Endometrium (tissue), 2 donors: ENCODE data around the gene MAST4.

Experiments
- FAIRE-seq: peaks from 2 replicates; lab custom pipeline; 2012; peaks lifted over from hg19 to GRCh38; lab: Jason Lieb, UNC
- donor health status: control.
- donor health status: control.

Gene MAST4

DNA sequence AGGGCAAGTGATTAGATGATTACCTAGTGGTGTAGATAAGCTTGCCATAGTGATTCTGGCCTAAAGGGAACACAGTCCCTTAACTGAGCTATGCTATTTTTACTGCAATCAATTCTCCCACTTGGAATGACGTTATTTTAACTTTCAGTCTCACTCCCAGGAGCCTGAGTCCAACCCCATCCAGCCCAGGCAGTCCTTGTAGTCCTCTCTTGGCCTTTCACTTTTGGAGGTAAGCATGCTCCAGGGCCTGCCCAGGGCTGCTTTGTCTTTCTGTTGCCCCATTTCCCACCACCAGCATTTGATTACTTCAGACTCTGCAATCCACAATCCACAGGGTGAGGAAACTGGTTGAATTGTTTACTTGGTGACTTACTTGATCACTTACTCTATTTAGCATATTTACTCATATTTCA lies 367.4 kb downstream of the MAST4 start:
- FAIRE-seq: no peak

DNA sequence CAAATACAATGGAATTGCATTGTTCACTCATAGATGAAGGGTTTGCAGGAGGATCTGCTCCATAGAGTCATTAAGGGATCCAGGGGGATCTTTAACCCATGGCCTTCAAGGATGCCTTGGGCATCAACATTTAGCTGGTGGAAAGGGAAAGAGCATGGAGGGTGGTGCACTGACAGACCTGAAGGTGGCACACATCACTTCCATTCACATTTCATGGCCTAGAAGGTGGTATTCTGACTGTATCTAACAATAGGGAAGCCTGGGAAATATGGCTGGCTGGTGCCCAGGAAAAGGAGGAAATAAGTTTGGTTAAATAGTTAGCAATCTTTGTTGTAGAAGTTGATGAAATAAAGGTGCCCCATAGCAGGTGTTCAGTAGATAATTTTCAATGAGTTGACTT lies 370.2 kb downstream of the MAST4 start:
- FAIRE-seq: no peak

DNA sequence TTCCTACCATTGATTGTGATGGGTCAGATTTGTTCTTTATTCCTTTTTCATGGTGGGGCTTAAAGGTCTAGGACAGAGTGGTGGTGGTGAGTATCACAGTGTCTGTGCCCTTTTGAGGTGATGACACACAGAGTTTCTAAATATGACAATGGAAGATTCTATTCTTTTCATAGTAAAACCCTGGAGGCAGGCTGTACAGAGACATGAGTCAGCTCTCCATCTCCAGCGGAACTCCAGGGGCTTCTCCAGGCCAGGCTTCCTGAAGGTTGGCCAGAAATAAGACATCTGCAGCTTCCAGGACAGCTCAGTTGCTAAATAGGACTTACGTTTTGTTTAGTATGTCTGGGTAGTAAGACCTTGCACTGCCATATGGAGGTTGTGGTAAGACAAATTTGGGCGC lies 370.9 kb downstream of the MAST4 start:
- no peak for FAIRE-seq

DNA sequence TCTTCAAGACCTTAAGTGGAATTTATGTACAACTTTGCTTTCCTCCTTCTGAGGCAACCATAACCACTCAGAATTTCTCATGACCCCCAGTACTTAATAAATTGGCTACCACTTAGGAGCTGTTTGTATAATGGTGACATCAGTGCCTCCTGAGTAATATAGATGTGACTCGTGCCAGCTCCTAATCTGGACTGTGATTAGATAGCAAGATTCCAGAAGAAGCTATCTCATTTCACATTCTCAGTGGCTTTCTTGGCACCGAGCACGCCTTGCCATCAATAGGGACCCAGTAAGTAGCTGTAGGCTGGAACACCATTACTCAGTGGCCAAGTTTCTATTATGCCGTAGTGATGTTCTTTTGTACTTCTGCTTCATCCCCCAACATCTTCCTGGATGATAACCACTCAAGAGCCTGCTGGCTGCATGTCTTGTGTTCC lies 371.7 kb downstream of the MAST4 start:
- FAIRE-seq: no peak

DNA sequence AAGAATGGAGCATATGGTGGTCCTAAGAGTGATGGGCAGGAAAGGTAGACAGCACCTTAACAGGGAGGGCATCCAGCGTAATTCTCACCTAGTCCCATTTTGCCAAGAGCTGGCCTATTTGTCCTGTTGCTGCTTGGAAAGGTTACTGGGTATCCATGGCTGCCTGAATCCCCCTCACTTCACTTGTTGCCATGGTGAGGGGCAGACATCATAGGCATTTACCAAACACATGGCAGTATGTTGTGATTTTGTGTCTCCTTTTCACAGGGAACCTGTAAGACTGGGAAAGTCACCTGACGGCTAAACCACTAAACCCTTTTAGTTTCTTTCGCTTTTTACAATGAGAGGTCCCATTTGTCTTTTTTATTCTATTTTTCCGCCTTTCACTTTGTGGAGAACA lies 373.3 kb downstream of the MAST4 start:
- no peak for FAIRE-seq

DNA sequence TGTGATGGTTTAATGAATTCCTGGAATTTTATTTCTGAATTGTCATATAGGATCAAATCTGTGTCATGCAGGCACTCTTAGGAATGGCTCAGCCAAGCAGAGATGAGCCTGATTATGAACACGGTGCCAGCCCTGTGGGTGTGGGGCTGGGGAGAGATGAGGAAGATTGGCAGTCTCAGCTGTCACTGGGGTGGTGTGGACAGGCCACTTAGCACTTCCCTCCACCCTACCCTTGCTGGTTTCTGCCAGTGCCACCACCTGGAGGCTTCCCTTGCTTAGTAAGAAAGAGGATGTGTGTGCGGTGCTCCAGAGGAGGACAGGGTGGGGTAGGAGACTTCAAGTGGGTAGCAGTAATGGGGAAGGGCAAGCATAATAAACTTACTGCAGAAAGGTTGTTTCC lies 373.8 kb downstream of the MAST4 start:
- FAIRE-seq: no peak

DNA sequence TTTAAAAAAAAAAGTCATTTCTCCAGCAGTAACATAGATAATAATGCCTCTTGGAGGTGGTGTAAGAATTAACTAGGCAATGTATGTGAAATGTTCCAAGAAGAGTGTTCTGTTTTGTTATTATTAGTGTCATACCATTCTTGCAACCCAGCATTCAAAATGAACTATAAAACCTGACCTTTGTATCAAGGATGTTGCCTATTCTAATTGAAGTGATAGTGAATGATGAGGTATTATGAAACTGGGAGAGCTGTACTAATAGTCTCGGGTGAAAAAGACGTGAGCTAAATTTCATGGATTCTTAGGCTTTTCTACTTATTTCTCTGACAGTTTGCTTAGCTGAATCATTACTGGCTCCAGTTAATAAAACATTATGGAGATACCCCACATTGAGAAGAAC lies 375.8 kb downstream of the MAST4 start:
- FAIRE-seq: no peak

DNA sequence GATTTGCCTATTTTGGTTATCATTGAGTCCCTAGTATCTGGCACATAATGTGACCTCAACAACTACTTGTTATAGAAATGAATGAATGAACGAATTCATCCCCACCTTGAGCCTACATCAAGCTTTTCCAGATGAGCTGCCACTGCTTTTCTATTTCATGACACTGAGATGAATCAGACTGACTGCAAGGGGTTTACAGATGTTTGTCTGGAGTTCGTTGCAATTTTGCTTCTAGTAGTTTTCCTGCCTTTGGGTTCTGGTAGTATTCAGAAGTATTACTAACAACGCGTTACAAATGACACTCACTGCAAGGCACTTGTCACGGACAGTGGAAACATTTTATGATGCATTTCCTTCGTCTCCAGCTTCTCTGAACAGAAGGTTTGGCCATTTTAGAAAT lies 378.1 kb downstream of the MAST4 start:
- FAIRE-seq: no peak

DNA sequence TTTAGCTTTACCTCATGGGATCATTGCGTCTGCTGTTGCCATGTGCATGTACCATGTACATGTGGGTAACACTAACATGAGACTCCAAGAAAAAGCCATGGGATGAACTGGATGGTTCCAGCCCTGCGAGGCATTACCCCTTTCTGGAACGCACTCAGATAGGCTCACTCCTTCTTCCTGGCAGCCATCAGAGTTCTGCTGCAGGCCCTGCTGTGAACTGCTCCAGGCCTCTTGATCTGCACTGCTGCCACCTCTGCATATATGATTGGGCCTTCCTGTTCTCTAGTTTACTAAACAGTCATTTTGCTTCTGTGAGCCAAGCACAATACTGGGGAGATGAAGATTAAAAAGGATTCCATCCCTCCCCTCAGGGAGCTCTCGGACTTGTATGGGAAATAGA lies 379.9 kb downstream of the MAST4 start:
- no peak for FAIRE-seq

DNA sequence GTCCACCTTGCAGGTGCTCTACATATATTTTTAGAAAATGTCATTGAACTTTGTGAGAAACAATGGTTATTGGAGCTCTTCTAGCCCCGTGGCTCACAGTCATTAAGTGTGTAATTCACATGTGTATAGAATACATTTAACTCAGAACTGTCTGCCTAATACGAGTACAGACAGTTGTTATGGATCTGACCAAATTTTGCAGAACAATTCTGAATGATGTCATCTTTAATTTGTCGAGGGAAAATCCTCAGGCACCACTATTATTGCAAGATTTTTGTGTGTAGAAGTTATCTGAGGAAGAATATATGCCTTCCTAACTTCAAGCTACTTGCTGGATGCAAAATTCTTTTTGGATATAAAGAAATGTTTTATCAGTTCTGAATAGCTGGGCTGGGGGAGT lies 383.5 kb downstream of the MAST4 start:
- FAIRE-seq: no peak

DNA sequence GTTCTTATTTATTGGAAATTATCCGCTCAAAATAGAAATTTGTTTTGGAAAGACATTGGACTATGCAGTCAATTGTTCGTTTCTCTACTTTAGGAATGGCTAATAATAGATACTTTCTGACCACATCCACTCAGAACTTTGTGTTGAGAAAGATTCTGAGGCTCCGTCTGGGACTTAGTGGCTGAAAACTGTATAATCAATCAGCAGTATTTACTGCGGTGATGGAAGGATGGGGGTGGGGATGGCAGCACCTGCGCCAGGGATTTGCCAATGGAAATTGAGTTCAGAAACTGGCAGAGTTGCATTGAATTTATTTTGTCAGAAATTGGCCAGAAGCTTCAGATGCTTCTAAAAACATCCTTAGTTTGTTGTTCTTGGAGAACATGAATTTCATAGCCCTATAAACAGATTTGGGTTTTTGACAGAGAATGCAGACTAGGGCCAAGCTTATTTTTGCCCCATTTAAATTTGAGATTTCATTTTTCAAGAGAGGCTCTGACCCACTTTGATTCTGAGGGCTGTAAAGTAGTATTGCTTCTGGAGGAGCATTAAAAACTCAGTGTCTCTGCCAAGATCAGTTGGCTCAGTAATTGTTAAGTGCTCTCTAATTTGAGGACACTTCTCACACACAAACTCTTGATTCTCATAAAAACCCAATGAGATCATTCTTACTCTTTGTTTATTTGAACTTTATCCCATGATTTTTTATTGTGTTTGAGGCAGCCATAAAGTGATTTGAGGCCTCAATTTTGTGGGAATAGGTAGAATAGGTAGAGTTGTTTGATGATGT lies 385.3 kb downstream of the MAST4 start:
- FAIRE-seq: no peak

DNA sequence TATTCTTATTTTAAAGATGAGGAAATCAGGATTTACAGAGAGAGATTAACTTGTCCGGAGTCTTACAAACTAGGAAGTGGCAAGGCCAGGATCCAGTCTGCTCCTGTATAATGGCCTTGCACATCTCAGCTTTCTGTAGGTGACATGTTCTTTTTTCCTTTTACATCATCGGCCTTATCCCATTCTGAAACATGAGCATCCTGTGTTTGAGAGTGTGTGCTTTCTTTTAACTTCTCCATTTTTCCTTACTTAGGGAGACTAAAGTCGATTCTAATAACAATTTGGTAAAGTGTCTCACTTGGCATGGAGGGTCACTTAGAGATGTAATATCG lies 385.8 kb downstream of the MAST4 start:
- FAIRE-seq: no peak

DNA sequence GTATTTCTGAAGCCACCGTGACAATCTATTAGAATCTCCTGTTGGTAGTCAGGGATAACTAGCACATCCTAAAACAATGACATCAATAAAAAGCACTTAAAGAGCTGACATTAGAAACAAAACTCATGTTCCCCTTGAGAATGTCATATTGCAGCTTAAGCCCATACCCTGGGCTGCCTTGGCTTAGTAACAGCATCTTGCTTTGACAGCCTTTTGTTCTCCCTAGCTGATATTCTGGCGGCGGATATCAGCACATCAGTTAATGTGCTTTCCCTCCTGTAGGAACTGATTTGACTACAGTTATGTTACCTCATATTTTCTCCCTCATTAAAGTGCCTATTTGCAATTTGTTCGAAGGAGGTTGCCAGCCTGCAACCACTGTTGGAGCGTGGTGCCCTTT lies 386.3 kb downstream of the MAST4 start:
- FAIRE-seq: no peak

DNA sequence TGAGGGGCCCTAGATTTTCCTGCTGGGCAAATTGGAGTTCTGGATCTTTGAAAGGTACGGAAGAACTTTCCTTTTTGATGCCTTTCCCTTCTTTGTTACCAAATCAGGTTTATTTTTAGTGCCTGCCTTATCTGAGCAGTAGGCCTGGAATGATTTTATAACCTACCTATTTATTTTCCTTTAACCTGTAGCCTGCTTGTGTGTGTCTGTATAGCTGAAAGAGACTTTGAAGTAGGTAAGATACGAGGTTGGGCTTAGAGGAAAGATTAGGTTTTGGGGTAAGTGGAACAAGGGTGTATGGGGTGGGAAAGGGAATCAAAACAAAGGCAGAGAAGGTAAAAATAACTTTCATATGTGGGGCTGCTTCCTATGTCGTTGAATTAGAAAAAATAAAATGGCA lies 389.2 kb downstream of the MAST4 start:
- FAIRE-seq: no peak

DNA sequence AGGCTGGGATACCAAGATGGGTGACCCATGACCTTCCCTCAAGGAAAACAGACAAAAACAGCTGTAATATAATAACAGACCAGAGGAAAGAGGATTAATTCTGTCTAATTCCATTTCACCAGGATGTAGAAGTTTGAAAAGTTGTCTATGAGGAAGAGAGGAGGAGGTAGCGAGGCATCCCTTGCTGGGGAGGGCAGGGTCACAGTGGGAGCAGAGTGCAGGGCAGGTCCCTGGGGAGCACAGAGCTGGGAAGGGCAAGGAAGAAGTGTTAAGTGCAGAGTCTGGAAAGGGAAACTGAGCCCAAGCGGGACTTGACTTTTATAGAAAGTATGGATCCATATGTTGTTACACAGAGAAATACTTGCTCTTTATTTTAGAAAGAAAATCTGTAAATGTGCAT lies 389.8 kb downstream of the MAST4 start:
- FAIRE-seq: no peak

DNA sequence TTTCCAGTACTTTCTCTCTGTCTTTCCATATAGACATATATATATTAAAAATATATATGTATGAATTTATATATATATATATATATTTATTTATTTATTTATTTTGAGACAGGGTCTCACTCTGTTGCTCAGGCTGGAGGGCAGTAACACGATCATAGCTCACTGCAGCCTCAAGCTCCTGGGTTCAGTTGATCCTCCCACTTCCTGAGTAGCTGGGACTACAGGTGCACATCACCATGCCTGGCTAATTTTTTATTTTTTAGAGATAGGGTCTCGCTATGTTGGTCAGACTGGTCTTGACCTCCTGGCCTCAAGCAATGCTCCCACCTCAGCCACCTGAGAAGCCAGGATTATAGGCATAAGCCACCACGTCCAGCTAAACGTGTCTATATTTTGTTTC lies 390.3 kb downstream of the MAST4 start:
- no peak for FAIRE-seq

DNA sequence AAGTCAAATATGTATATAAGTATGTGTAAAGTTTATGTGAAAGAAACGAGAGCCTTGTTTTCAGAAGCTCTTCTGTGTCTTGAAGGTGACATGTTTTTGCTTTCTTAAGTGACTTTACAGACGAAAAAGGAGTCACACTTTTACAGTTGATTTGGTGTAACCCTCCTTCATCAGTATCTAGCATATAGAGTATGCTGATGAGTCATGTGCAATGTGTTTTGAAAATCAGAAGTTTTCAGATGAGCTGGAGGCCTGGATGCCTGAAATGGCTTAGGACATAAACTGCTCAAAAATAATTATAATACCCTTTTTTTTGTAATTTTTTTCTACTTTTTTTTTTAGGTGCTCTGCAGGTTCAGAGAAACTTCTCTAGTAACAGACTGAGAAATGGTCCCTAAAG lies 390.9 kb downstream of the MAST4 start:
- no peak for FAIRE-seq

DNA sequence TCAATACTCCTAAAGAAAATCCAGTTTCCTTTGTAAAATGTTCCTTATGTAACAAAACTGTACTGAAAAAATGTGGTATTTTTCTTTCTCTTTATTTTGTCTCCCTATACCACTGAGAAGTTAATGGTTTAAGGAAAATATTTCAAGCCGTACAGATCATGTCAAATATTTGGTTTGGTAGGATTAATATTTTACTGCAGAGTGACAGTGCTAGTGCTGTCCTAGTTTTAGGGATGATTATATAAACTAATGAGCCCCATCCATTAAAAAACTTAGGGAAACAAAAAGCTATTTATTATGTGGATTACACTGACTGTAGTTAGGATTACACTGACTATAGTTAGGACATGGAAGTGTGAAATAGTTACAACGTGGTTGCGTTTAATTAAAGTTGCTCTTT lies 391.3 kb downstream of the MAST4 start:
- no peak for FAIRE-seq

DNA sequence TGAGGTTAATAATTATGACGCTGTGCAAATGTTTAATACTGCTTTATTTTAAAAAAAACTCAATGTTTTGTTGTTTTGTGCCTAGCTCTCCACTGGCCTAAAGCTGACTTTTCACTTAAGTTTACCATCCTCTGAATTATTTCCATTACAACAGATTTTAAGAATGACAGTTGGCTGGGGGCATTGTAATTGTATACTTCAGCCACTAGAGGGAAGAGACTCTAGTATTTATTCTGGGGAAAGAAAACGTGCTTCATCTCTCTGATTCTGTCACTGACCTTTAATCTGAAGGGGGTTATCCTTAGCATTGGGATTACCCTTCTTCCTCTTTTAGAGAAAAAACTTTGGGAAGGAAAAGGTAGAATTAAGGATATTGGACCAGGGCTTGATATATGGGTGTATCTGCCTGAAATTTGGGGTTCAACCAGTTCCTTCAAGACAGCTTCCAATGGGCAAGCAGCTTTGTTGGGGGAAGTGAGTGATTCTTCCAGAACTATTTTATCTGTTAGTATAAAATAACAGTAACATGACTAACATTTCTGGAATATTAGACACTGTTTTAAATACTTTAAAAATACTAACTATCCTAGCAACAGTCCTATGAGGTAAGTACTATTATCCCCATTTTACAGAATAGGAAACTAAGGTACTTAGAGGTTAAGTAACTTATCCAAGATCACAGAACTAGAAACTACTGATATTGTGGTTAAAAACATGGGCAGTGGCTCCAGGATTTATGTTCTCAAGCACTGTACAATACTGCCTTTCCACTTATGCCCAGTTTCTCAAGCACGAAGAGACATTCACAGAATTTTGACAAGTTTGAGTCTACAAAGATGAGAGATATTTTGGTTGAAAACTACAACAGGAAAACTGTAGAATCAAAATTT lies 392.0 kb downstream of the MAST4 start:
- peak; percentile 59 for FAIRE-seq

DNA sequence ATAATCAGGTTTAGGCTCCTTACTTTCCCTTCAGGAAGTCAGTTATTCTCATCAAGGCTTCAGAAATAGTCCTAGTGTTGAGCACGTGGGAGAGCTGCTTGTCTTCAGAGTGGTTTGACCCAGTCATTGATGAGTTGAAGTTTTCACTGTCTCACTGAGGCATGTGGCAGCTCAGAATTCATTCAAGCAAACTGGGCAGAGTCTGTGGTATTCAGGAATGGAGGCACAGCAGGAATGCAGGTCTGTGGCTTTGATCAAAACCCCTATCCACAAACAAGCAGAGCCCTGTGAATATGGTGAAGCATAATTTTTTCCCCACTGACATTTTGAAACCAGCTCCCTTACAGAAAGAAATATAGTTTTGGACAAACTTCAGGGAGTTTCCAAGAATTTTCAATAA lies 393.1 kb downstream of the MAST4 start:
- no peak for FAIRE-seq

DNA sequence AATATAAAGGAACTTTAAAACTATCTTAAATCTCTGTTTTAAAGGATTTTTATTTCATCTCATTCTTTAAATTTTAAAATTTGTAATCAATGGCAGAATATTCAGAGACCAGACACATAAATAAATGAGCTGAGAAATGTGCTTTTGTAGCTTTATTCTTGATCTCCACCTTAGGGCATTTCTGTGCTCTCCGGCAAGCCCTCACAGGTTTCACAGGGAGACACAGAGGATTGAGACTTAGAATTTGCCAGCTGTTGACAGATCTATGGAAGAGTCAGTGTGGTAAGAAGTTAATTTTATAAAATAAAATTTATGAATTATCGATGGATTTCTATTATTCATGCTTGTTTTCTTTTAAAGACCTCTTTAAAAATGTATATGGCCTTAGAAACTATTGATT lies 393.6 kb downstream of the MAST4 start:
- no peak for FAIRE-seq

DNA sequence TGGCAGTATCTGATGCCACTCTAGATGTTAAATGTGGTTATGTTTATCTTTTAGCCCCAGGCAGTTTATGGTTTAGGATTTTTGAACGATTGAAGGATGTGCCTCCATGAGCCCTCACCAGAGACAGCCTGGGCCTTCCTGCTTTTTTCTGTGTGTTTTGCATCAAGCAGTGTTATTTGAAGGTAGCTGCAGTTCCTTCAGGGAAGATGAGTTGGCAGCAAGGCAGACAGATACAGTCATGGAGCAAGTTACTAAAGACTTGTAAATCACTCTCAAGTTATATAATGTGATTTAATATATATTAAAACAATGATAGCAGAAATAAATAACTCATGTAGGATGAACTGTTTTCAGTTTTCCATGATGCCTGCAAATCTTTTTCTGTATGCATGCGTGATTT lies 395.6 kb downstream of the MAST4 start:
- no peak for FAIRE-seq

DNA sequence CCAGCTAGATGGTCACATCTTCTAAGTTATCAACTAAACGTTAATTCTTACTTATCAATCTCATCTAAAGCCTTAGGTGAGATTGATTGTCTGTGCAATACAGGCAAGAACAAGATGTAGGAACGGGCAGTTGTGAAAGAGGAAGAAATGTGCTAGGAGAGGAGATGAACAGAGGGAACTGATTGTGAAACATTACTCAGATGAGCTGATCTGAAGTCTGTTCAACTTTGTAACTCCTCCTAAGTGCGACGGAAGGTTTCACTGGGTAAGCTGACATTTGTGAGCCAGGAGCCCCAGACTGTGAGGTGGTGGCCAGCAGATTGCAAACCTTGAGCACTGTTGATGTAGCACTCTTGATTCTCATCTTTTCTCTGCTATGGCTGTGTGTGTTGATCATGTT lies 396.4 kb downstream of the MAST4 start:
- no peak for FAIRE-seq

DNA sequence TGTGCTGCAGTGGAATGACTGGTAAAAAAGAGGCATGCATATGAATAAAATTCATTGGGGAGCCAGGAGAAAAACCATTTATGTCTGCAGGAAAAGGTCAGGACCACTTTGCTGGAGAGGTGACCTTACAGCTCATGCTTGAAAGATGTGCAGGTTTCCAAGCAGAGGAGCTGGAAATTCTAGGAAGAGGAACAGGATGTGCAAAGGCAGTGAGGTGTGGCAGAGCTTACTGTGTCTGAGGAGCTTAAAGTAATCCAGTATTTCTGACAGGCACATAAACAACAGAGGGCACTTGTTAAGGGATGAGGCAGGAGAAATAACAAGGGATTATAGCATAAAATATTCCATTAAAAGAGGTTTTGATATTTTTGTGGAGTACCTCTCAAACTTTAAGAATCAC lies 397.3 kb downstream of the MAST4 start:
- no peak for FAIRE-seq
